ENCODE results near the gene CDC20.
"Not testable (repeated sequence)": the region's sequence is repeated elsewhere in the genome, so short reads cannot be mapped to it uniquely, and the experiment has no call there.

Gene CDC20

GRCh38 chr1:43395523-43395922 lies 36.7 kb downstream of the CDC20 start:
- H3K9me3 ChIP-seq (ENCODE audit: control insufficient read depth in 2 of 2, low read length in 2 of 2), result no peaks in the 10 kb centered on the region
- no peak overlapping the region for H3K4me3 ChIP-seq (ENCODE audit: low read length in 2 of 2)
- peaks cover 0 to 16% of the 10 kb centered on the region in 2 donors for H3K36me3 ChIP-seq (ENCODE audit: control insufficient read depth in 2 of 2, insufficient read depth in 2 of 2, low read length in 2 of 2)
- no peak overlapping the region for H3K27ac ChIP-seq (ENCODE audit: low read depth in 2 of 2, low read length in 2 of 2)
- no peak overlapping the region for H3K9ac ChIP-seq (ENCODE audit: low read depth in 1 of 2, low read length in 2 of 2)
- H3K27me3 ChIP-seq (ENCODE audit: control insufficient read depth in 2 of 2, insufficient read depth in 2 of 2, low read length in 2 of 2), result no peaks in the 10 kb centered on the region
- H3K4me1 ChIP-seq (ENCODE audit: control insufficient read depth in 2 of 2, insufficient read depth in 2 of 2, low read length in 2 of 2), result peaks cover 5 to 14% of the 10 kb centered on the region in 2 donors

GRCh38 chr1:43396059-43396458 lies 37.3 kb downstream of the CDC20 start:
- Histone ChIP-seq H3K4me3 (ENCODE audit: low read length in 2 of 2) (no peak overlapping the region), H3K4me1 (ENCODE audit: control insufficient read depth in 2 of 2, insufficient read depth in 2 of 2, low read length in 2 of 2) (peaks cover under 1 to 10% of the 10 kb centered on the region in 2 donors), H3K27ac (ENCODE audit: low read depth in 2 of 2, low read length in 2 of 2) (no peak overlapping the region), H3K27me3 (ENCODE audit: control insufficient read depth in 2 of 2, insufficient read depth in 2 of 2, low read length in 2 of 2) (no peaks in the 10 kb centered on the region), H3K9ac (ENCODE audit: low read depth in 1 of 2, low read length in 2 of 2) (no peak overlapping the region), H3K9me3 (ENCODE audit: control insufficient read depth in 2 of 2, low read length in 2 of 2) (no peaks in the 10 kb centered on the region), H3K36me3 (ENCODE audit: control insufficient read depth in 2 of 2, insufficient read depth in 2 of 2, low read length in 2 of 2) (peaks cover 0 to 16% of the 10 kb centered on the region in 2 donors)

- H3K9me3 ChIP-seq (ENCODE audit: control insufficient read depth in 2 of 2, low read length in 2 of 2), result no peaks in the 10 kb centered on the region
- H3K27ac ChIP-seq (ENCODE audit: low read depth in 2 of 2, low read length in 2 of 2), result no peak overlapping the region
- peaks cover 2 to 18% of the 10 kb centered on the region in 2 donors for H3K36me3 ChIP-seq (ENCODE audit: control insufficient read depth in 2 of 2, insufficient read depth in 2 of 2, low read length in 2 of 2)
- peaks cover 0 to 10% of the 10 kb centered on the region in 2 donors for H3K4me1 ChIP-seq (ENCODE audit: control insufficient read depth in 2 of 2, insufficient read depth in 2 of 2, low read length in 2 of 2)
- no peak overlapping the region for H3K9ac ChIP-seq (ENCODE audit: low read depth in 1 of 2, low read length in 2 of 2)
- no peaks in the 10 kb centered on the region for H3K27me3 ChIP-seq (ENCODE audit: control insufficient read depth in 2 of 2, insufficient read depth in 2 of 2, low read length in 2 of 2)
- H3K4me3 ChIP-seq (ENCODE audit: low read length in 2 of 2), result no peak overlapping the region
Measured at GRCh38 chr1:43398227-43398626, 39.4 kb downstream of the CDC20 start.

DNA sequence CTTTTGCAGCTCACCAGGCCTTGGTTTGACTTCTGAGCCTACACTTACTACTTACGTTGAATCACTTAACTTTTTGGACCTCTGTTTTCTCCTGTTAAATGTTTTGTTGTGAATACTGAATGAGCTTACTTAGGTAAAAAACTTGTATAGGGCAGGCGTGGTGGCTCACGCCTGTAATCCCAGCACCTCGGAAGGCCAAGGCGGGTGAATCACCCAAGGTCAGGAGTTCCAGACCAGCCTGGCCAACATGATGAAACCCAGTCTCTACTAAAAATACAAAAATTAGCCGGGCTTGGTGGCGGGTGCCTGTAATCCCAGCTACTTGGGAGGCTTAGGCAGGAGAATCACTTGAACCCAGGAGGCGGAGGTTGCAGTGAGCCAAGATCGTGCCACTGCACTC lies 41.7 kb downstream of the CDC20 start:
- not testable (repeated sequence) for H3K27ac ChIP-seq (ENCODE audit: low read depth in 2 of 2, low read length in 2 of 2); H3K9me3 ChIP-seq (ENCODE audit: control insufficient read depth in 2 of 2, low read length in 2 of 2); H3K4me3 ChIP-seq (ENCODE audit: low read length in 2 of 2); H3K27me3 ChIP-seq (ENCODE audit: control insufficient read depth in 2 of 2, insufficient read depth in 2 of 2, low read length in 2 of 2); H3K4me1 ChIP-seq (ENCODE audit: control insufficient read depth in 2 of 2, insufficient read depth in 2 of 2, low read length in 2 of 2); H3K9ac ChIP-seq (ENCODE audit: low read depth in 1 of 2, low read length in 2 of 2)
- H3K36me3 ChIP-seq (ENCODE audit: control insufficient read depth in 2 of 2, insufficient read depth in 2 of 2, low read length in 2 of 2), result peaks cover 17 to 33% of the 10 kb centered on the region in 2 donors

DNA sequence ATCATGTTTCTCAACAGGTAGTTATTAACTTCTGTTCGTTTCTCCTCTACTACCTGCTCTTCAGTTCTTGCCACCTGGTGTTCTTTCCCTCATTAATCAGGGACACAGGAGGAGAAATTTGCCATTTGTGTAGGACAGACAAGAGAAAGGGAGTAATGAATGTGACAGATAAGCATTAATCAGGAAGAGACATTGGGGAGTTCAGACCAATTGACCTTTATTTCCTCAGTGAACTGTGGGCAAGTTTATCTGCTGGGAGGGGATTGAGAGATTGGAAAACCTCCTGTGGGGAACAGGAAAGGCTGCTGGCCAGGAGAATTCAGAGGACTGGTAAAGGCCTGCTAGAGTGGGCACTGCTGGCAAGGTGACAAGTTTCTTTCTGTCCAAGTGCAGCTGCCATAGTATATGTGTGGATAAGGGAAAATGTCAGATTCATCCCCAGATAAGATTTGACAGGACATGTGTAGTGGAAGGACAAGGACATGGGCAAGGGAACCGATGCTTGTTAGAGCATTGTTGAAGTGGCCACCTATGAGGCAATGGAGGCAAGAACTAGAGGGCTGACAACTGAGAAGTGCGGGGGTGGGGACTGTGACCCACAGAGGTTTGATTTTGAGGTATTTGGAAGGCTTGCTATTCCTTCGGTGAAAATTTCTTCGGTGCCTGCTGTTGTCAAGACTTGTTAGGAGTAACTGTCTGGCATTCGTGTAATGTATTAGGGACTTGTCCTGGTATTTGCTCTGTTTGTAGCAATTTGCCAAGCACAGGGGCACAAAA lies 43.5 kb downstream of the CDC20 start:
- H3K4me3 ChIP-seq (ENCODE audit: low read length in 2 of 2), result no peak overlapping the region
- H3K27ac ChIP-seq (ENCODE audit: low read depth in 2 of 2, low read length in 2 of 2), result no peak overlapping the region
- H3K9me3 ChIP-seq (ENCODE audit: control insufficient read depth in 2 of 2, low read length in 2 of 2), result no peaks in the 10 kb centered on the region
- H3K27me3 ChIP-seq (ENCODE audit: control insufficient read depth in 2 of 2, insufficient read depth in 2 of 2, low read length in 2 of 2), result no peaks in the 10 kb centered on the region
- peaks cover 5 to 8% of the 10 kb centered on the region in 2 donors for H3K4me1 ChIP-seq (ENCODE audit: control insufficient read depth in 2 of 2, insufficient read depth in 2 of 2, low read length in 2 of 2)
- no peak overlapping the region for H3K9ac ChIP-seq (ENCODE audit: low read depth in 1 of 2, low read length in 2 of 2)
- H3K36me3 ChIP-seq (ENCODE audit: control insufficient read depth in 2 of 2, insufficient read depth in 2 of 2, low read length in 2 of 2), result peaks cover 24 to 29% of the 10 kb centered on the region in 2 donors

DNA sequence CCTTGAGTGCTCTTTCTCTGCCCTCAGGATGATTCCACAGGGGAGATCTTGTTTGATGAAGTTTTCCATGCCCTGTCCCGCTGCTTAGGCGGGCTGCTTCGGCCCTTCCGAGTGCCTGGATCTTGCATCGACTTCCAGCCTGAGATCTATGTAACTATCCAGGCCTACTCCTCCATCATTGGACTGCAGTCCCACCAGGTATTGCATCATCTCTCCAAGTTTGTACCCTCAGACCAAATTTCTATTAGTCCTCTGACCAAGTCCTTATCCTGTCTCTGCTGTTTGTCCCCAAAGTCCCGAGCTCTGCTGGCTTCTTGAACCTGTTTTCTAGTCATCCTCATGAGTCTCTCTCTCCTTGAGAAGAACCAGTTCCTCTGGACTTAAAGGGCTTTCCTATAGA lies 45.6 kb downstream of the CDC20 start:
- Histone ChIP-seq H3K9ac (ENCODE audit: low read depth in 1 of 2, low read length in 2 of 2) (no peak overlapping the region), H3K27me3 (ENCODE audit: control insufficient read depth in 2 of 2, insufficient read depth in 2 of 2, low read length in 2 of 2) (no peaks in the 10 kb centered on the region), H3K9me3 (ENCODE audit: control insufficient read depth in 2 of 2, low read length in 2 of 2) (no peaks in the 10 kb centered on the region), H3K4me3 (ENCODE audit: low read length in 2 of 2) (no peak overlapping the region), H3K27ac (ENCODE audit: low read depth in 2 of 2, low read length in 2 of 2) (no peak overlapping the region), H3K36me3 (ENCODE audit: control insufficient read depth in 2 of 2, insufficient read depth in 2 of 2, low read length in 2 of 2) (peaks cover 32 to 43% of the 10 kb centered on the region in 2 donors), H3K4me1 (ENCODE audit: control insufficient read depth in 2 of 2, insufficient read depth in 2 of 2, low read length in 2 of 2) (peaks cover 5 to 8% of the 10 kb centered on the region in 2 donors)

DNA sequence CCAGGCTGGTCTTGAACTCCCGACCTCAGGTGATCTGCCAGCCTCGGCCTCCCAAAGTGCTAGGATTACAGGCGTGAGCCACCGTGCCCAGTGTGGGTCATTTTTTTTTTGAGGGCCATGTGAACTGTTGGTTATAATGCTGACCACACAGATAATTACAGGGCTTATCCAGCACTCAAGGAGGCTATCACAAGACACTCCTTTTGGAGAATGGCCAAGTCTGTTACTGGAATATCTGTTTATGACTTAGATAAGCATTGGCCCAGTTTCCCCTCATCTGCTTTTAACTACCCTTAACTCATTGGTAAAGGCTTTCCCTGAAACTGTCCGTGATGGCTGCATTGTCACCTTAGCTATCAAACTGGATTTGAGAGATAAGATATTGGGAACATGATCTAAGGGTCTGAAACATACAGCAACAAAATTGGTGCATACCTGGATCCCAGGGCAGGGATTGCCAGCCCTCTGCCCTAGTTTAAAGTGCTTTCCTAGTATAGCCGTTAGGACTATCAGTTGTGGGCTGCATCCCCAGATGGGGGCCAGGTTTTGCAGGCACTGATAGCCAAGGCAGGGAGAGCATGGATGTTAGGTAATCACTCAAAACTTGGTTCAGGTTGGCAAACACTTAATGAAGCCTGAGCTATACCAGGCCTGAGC lies 46.6 kb downstream of the CDC20 start:
- Histone ChIP-seq H3K4me3 (ENCODE audit: low read length in 2 of 2) (no peak overlapping the region), H3K27me3 (ENCODE audit: control insufficient read depth in 2 of 2, insufficient read depth in 2 of 2, low read length in 2 of 2) (no peaks in the 10 kb centered on the region), H3K4me1 (ENCODE audit: control insufficient read depth in 2 of 2, insufficient read depth in 2 of 2, low read length in 2 of 2) (peaks cover 5 to 8% of the 10 kb centered on the region in 2 donors), H3K9me3 (ENCODE audit: control insufficient read depth in 2 of 2, low read length in 2 of 2) (no peaks in the 10 kb centered on the region), H3K36me3 (ENCODE audit: control insufficient read depth in 2 of 2, insufficient read depth in 2 of 2, low read length in 2 of 2) (peaks cover 32 to 43% of the 10 kb centered on the region in 2 donors), H3K9ac (ENCODE audit: low read depth in 1 of 2, low read length in 2 of 2) (no peak overlapping the region), H3K27ac (ENCODE audit: low read depth in 2 of 2, low read length in 2 of 2) (peak overlapping the region in 1 of 2 donors; percentile 58)

DNA sequence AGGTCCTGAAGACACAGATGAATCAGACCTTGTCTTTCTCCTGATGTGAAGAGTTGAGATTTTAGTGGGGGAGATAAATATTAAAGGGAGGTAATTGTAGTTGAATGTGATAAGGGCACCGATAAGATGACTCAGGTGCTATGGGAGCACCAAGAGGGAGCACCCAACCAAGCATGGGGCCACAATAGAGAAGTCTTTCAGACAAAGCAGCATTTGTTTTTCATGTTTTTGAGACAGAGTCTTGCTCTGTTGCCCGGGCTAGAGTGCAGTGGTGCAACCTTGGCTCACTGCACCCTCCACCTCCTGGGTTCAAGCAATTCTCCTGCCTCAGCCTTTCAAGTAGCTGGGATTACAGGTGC lies 47.1 kb downstream of the CDC20 start:
- Histone ChIP-seq H3K9ac (ENCODE audit: low read depth in 1 of 2, low read length in 2 of 2) (no peak overlapping the region), H3K36me3 (ENCODE audit: control insufficient read depth in 2 of 2, insufficient read depth in 2 of 2, low read length in 2 of 2) (peaks cover 32 to 43% of the 10 kb centered on the region in 2 donors)

GRCh38 chr1:43410571-43410970 lies 51.8 kb downstream of the CDC20 start:
- Histone ChIP-seq H3K36me3 (ENCODE audit: control insufficient read depth in 2 of 2, insufficient read depth in 2 of 2, low read length in 2 of 2) (peaks cover 14 to 34% of the 10 kb centered on the region in 2 donors), H3K4me3 (ENCODE audit: low read length in 2 of 2) (no peak overlapping the region), H3K9me3 (ENCODE audit: control insufficient read depth in 2 of 2, low read length in 2 of 2) (no peaks in the 10 kb centered on the region), H3K27me3 (ENCODE audit: control insufficient read depth in 2 of 2, insufficient read depth in 2 of 2, low read length in 2 of 2) (no peaks in the 10 kb centered on the region), H3K27ac (ENCODE audit: low read depth in 2 of 2, low read length in 2 of 2) (no peak overlapping the region), H3K4me1 (ENCODE audit: control insufficient read depth in 2 of 2, insufficient read depth in 2 of 2, low read length in 2 of 2) (peaks cover 1 to 3% of the 10 kb centered on the region in 2 donors), H3K9ac (ENCODE audit: low read depth in 1 of 2, low read length in 2 of 2) (no peak overlapping the region)

More for the DNA sequence above, 47.1 kb downstream of the CDC20 start:
- Histone ChIP-seq H3K9me3 (ENCODE audit: control insufficient read depth in 2 of 2, low read length in 2 of 2) (no peaks in the 10 kb centered on the region), H3K27ac (ENCODE audit: low read depth in 2 of 2, low read length in 2 of 2) (peak overlapping the region in 1 of 2 donors; percentile 58), H3K4me1 (ENCODE audit: control insufficient read depth in 2 of 2, insufficient read depth in 2 of 2, low read length in 2 of 2) (peaks cover 5 to 8% of the 10 kb centered on the region in 2 donors), H3K27me3 (ENCODE audit: control insufficient read depth in 2 of 2, insufficient read depth in 2 of 2, low read length in 2 of 2) (no peaks in the 10 kb centered on the region), H3K4me3 (ENCODE audit: low read length in 2 of 2) (no peak overlapping the region)

Data from mucosa of rectum (tissue), 2 donors.